Fibroblast of the aortic adventitia (primary cell): Measurements from ENCODE around the gene MATK. TPM values are rescaled to one million over a fixed set of nuclear protein-coding genes. Genes with fewer than 3 reads are reported as not detected.

Experiments
- DNase-seq: peaks from one replicate; pipeline ENCODE4 v3.0.0-alpha.2; 2010; ENCODE audit warnings: low read depth
- H3K4me3 ChIP-seq: 2 replicates; pipeline ENCODE4 v1.5.1; 2011; ENCODE audit warnings: low read depth, mild to moderate bottlenecking, control low read depth, low read length, moderate library complexity
- total RNA-seq: library from RNA; depleted of rRNA; stranded (reverse); fragments of >200 nt; gene quantifications from 2 replicates; pipeline ENCODE4 v1.2.3, GENCODE V29; 2012; ENCODE audit warnings: low replicate concordance
- TF ChIP-seq, protein P1 (sequence below): IDR thresholded peaks from 2 replicates; pipeline ENCODE4 v1.5.1; 2011; ENCODE audit warnings: mild to moderate bottlenecking, low read length, control low read depth, inconsistent platforms; ENCODE audit not compliant: insufficient read depth

Gene MATK
- total RNA-seq, 1 donor: not detected

DNA sequence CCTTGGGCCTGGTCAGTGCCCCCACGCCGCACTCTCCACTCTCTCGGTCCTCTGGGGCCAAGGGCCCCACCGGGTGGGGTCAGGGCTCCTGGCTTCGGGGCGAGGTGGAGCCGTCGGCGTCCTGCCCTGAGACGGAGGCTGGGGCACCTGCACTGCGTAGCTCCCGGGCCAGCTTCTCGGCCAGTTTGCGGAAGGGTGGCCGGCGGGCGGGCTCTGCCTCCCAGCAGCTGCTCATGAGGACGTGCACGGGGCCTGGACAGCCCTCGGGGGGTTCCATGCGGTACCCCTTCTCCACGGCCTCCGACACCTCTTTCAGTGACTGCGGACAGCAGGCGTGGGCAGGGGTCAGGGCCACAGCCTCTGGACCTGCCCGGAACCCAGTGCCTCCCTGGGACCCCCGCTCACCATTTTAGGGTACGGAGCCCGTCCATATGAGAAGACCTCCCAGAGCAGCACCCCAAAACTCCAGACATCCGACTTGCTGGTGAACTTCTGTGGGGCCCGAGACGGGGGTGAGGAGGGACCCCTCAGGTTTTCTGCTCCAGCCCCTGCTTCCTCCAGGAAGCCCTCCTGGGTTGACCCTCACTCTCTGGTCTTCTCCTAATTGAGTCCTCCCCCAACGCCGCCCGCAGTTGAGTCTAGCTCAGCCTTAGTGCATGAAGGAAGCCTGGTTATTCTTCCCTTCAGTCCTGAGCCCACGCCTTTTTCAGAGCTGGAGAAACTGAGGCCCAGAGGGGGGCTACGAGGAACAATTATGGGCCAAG, 7.9 kb downstream of the MATK start:
- TF ChIP-seq, protein P1, sequence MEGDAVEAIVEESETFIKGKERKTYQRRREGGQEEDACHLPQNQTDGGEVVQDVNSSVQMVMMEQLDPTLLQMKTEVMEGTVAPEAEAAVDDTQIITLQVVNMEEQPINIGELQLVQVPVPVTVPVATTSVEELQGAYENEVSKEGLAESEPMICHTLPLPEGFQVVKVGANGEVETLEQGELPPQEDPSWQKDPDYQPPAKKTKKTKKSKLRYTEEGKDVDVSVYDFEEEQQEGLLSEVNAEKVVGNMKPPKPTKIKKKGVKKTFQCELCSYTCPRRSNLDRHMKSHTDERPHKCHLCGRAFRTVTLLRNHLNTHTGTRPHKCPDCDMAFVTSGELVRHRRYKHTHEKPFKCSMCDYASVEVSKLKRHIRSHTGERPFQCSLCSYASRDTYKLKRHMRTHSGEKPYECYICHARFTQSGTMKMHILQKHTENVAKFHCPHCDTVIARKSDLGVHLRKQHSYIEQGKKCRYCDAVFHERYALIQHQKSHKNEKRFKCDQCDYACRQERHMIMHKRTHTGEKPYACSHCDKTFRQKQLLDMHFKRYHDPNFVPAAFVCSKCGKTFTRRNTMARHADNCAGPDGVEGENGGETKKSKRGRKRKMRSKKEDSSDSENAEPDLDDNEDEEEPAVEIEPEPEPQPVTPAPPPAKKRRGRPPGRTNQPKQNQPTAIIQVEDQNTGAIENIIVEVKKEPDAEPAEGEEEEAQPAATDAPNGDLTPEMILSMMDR: no peak
- no peak for DNase-seq
- no peak overlapping the region for H3K4me3 ChIP-seq

GRCh38 chr19:3776479-3777040, 9.6 kb downstream of the MATK start:
- H3K4me3 ChIP-seq: no peak overlapping the region
- TF ChIP-seq, protein P1: no peak
- no peak for DNase-seq

DNA sequence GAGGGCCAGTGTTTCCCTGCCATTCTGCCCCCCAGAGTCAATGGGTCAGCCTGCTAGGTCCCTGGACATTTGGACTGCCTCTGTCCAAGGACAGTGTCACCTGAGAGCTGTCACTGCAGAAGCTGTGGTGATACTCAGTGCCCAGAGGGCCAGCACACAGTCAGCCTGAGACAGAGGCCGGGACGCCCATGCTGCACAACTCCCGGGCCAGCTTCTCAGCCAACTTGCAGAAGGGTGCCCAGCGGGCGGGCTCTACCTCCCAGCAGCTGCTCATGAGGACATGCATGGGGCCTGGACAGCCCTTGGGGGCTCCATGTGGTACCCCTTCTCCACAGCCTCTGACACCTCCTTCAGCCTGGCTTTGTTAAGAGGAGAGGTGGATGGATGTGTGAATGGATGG, 10.3 kb downstream of the MATK start:
- no peak overlapping the region for H3K4me3 ChIP-seq
- no peak for DNase-seq
- TF ChIP-seq, protein P1: no peak

DNA sequence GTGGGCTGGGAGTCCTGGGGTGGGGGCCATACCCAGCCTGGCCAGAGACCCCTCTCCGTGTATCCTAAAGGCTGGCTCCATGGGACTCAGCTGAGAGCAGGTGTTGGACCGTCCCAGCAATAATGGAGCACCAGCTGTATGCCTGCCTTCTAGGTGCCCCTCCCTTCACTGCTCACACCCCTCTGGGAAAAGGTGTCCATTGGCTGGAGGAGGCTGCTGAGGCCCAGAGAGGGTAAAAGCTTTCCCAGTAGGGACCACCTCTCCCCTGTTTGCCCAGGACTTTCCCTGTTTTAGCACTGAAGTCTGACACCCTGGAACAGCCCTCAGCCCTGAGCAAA, 10.8 kb downstream of the MATK start:
- DNase-seq: no peak
- no peak overlapping the region for H3K4me3 ChIP-seq
- TF ChIP-seq, protein P1: no peak

- DNase-seq: no peak
- TF ChIP-seq, protein P1: no peak
Measured at GRCh38 chr19:3774621-3775373, 11.4 kb downstream of the MATK start.

DNA sequence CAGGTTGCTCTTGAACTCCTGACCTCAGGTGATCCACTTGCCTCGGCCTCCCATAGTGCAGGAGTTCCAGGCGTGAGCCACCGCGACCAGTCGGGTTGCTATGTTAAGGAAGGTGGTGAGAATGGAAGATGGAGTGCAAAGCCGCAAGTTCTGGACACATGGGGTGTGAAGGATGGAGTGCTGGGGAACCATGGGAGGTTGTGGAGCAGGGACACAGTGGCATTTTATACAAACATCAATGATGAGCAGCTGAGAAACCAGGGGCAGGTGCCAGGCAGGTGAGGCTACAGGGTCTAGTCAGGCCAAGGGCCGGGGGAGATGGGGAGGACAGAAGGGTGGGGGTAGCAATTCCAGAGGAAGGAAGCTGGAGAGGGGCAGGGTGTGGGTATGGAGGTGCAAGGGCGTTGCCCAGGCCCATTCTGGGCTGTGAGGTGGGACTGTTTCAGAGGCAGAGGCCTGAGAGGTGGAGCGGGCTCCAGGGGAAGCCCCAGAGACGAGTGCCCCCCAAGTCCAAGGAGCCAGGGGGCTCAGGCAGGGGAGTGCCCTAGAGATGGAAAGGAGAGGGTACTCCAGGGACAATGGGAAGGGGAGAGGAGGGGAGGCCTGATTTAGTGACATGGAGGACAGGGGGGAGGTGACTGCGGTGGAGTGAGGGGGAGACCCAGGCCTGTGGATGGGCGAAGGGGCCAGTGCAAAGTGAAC, 12.2 kb downstream of the MATK start:
- DNase-seq: no peak
- no peak overlapping the region for H3K4me3 ChIP-seq
- TF ChIP-seq, protein P1: no peak

More at GRCh38 chr19:3774621-3775373, 11.4 kb downstream of the MATK start:
- H3K4me3 ChIP-seq: no peak overlapping the region
